ENCODE data around the gene TIMM21.

The TIMM21 gene, protein sequence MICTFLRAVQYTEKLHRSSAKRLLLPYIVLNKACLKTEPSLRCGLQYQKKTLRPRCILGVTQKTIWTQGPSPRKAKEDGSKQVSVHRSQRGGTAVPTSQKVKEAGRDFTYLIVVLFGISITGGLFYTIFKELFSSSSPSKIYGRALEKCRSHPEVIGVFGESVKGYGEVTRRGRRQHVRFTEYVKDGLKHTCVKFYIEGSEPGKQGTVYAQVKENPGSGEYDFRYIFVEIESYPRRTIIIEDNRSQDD

DNA sequence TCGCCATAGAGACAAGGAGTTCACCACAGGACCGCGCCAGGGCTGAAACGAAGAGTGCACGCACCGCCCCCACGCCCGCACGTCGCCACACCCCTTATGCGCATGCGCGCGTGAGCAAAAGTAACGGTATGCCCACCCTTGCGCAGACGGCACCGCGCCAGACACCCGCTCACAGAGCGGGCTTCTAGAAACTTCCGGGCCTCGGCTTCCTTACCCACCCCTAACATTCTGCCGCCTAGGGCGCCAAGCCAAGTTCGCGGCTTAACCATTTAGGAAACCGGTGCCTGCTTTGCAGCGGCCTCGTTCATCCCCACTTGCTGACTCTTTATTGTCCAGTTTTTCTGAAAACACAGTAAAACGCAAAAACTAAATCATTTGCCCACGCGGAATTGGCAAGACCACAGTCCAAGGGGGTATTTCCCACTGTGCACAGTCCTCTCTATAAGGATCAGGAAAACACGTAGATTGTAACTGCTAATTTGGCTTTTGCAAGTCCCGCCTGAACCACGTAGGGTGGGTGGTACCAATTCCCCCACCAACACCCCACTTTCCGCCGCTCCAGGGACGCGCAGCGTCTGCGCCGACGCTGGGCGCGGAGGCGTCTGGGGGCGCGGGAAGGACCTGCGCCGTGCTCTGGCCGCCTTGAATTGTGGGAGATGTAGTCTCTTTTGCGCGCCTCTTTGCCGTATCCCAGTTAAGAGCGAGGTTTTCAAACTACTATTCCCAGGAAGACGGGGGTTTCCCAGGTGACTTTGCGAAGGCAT is at the start of gene TIMM21, which contains the start of gene FBXO15:
TSS of gene TIMM21 (plus strand) at position 745 of the 764 bp plus-strand sequence. CDS start 286 bp downstream, outside the sequence.
TSS of gene FBXO15 (minus strand) at position 56 of the 764 bp plus-strand sequence. CDS start at position 7, 49 bp downstream.
- Histone ChIP-seq H2AFZ (ENCODE audit: low read depth, low read length) (peak within 1 kb of the TSS; percentile 81), H3K36me3 (ENCODE audit: insufficient read depth, low read length) (peaks cover 32% of the 10 kb centered on the region), H3K4me3 (ENCODE audit: low read depth in 1 of 2, low read length in 2 of 2) (peak within 1 kb of the TSS; percentile 73 to 77), H3K27ac (ENCODE audit: low read length) (peak within 1 kb of the TSS; percentile 97), H3K9me3 (ENCODE audit: insufficient read depth, low read length, severe bottlenecking) (no peaks in the 10 kb centered on the region), H3K4me2 (ENCODE audit: insufficient read depth, low read length) (peak within 1 kb of the TSS; percentile 84), H4K20me1 (ENCODE audit: insufficient read depth, low read length) (peaks cover 33% of the 10 kb centered on the region), H3K27me3 (ENCODE audit: insufficient read depth, low read length, poor library complexity) (no peaks in the 10 kb centered on the region), H3K4me1 (ENCODE audit: insufficient read depth, low read length) (peaks cover 48% of the 10 kb centered on the region), H3K79me2 (ENCODE audit: insufficient read depth, low read length) (peaks cover 46% of the 10 kb centered on the region), H3K9ac (ENCODE audit: low read depth, low read length) (peak within 1 kb of the TSS; percentile 81)
- ATAC-seq (ENCODE audit: insufficient read depth, low read depth), result peak; percentile 88
- TF ChIP-seq EZH2 (IDR thresholded peaks at IDR 0.05; ENCODE audit: borderline replicate concordance, low read depth, low read length, severe bottlenecking), result no peak
- TF ChIP-seq, protein P1, sequence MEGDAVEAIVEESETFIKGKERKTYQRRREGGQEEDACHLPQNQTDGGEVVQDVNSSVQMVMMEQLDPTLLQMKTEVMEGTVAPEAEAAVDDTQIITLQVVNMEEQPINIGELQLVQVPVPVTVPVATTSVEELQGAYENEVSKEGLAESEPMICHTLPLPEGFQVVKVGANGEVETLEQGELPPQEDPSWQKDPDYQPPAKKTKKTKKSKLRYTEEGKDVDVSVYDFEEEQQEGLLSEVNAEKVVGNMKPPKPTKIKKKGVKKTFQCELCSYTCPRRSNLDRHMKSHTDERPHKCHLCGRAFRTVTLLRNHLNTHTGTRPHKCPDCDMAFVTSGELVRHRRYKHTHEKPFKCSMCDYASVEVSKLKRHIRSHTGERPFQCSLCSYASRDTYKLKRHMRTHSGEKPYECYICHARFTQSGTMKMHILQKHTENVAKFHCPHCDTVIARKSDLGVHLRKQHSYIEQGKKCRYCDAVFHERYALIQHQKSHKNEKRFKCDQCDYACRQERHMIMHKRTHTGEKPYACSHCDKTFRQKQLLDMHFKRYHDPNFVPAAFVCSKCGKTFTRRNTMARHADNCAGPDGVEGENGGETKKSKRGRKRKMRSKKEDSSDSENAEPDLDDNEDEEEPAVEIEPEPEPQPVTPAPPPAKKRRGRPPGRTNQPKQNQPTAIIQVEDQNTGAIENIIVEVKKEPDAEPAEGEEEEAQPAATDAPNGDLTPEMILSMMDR (IDR thresholded peaks at IDR 0.05; ENCODE audit: borderline replicate concordance, extremely low read depth, low read length, poor library complexity, severe bottlenecking), result no peak
- peak; percentile 96 for DNase-seq

- no peak overlapping the region for H3K4me2 ChIP-seq (ENCODE audit: insufficient read depth, low read length)
- no peak overlapping the region for H2AFZ ChIP-seq (ENCODE audit: low read depth, low read length)
- H3K27me3 ChIP-seq (ENCODE audit: insufficient read depth, low read length, poor library complexity), result no peaks in the 10 kb centered on the region
- H3K79me2 ChIP-seq (ENCODE audit: insufficient read depth, low read length), result no peaks in the 10 kb centered on the region
- no peaks in the 10 kb centered on the region for H4K20me1 ChIP-seq (ENCODE audit: insufficient read depth, low read length)
- H3K4me3 ChIP-seq (ENCODE audit: low read depth in 1 of 2, low read length in 2 of 2), result no peak overlapping the region
- H3K9ac ChIP-seq (ENCODE audit: low read depth, low read length), result no peak overlapping the region
- no peak for ATAC-seq (ENCODE audit: insufficient read depth, low read depth)
- H3K4me1 ChIP-seq (ENCODE audit: insufficient read depth, low read length), result no peaks in the 10 kb centered on the region
- no peaks in the 10 kb centered on the region for H3K36me3 ChIP-seq (ENCODE audit: insufficient read depth, low read length)
- no peak for TF ChIP-seq EZH2 (IDR thresholded peaks at IDR 0.05; ENCODE audit: borderline replicate concordance, low read depth, low read length, severe bottlenecking)
- TF ChIP-seq, protein P1 (IDR thresholded peaks at IDR 0.05; ENCODE audit: borderline replicate concordance, extremely low read depth, low read length, poor library complexity, severe bottlenecking), result no peak
- peaks cover 4% of the 10 kb centered on the region for H3K9me3 ChIP-seq (ENCODE audit: insufficient read depth, low read length, severe bottlenecking)
- H3K27ac ChIP-seq (ENCODE audit: low read length), result no peak overlapping the region
- DNase-seq, result no peak
These were observed 39.9 kb upstream of the TIMM21 start for GRCh38 chr18:74108460-74108859.

- Histone ChIP-seq H3K9ac (ENCODE audit: low read depth, low read length) (no peak overlapping the region), H3K4me3 (ENCODE audit: low read depth in 1 of 2, low read length in 2 of 2) (no peak overlapping the region), H3K36me3 (ENCODE audit: insufficient read depth, low read length) (no peaks in the 10 kb centered on the region), H3K79me2 (ENCODE audit: insufficient read depth, low read length) (no peaks in the 10 kb centered on the region), H2AFZ (ENCODE audit: low read depth, low read length) (no peak overlapping the region), H3K4me1 (ENCODE audit: insufficient read depth, low read length) (no peaks in the 10 kb centered on the region), H3K27ac (ENCODE audit: low read length) (no peak overlapping the region), H3K9me3 (ENCODE audit: insufficient read depth, low read length, severe bottlenecking) (peaks cover 4% of the 10 kb centered on the region), H3K27me3 (ENCODE audit: insufficient read depth, low read length, poor library complexity) (no peaks in the 10 kb centered on the region), H3K4me2 (ENCODE audit: insufficient read depth, low read length) (no peak overlapping the region), H4K20me1 (ENCODE audit: insufficient read depth, low read length) (no peaks in the 10 kb centered on the region)
- ATAC-seq (ENCODE audit: insufficient read depth, low read depth) (no peak), DNase-seq (no peak)
- no peak for TF ChIP-seq EZH2 (IDR thresholded peaks at IDR 0.05; ENCODE audit: borderline replicate concordance, low read depth, low read length, severe bottlenecking)
- TF ChIP-seq, protein P1 (IDR thresholded peaks at IDR 0.05; ENCODE audit: borderline replicate concordance, extremely low read depth, low read length, poor library complexity, severe bottlenecking), result no peak
These were observed 38.2 kb upstream of the TIMM21 start for GRCh38 chr18:74110149-74110548.

All from DND-41 (cell line).